Skeletal muscle cell (primary cell): Measurements from ENCODE around the gene CTF1.
"Not testable (repeated sequence)": the region's sequence is repeated elsewhere in the genome, so short reads cannot be mapped to it uniquely, and the experiment has no call there.

Source experiments
- DNase-seq: peaks from one replicate; pipeline ENCODE4 v3.0.0-alpha.2; 2010; ENCODE audit warnings: low read depth
- H3K4me3 ChIP-seq: 2 replicates; pipeline ENCODE4 v1.5.1; 2011; ENCODE audit warnings: low read depth, mild to moderate bottlenecking, control low read depth, low read length, moderate library complexity

The CTF1 gene

DNA sequence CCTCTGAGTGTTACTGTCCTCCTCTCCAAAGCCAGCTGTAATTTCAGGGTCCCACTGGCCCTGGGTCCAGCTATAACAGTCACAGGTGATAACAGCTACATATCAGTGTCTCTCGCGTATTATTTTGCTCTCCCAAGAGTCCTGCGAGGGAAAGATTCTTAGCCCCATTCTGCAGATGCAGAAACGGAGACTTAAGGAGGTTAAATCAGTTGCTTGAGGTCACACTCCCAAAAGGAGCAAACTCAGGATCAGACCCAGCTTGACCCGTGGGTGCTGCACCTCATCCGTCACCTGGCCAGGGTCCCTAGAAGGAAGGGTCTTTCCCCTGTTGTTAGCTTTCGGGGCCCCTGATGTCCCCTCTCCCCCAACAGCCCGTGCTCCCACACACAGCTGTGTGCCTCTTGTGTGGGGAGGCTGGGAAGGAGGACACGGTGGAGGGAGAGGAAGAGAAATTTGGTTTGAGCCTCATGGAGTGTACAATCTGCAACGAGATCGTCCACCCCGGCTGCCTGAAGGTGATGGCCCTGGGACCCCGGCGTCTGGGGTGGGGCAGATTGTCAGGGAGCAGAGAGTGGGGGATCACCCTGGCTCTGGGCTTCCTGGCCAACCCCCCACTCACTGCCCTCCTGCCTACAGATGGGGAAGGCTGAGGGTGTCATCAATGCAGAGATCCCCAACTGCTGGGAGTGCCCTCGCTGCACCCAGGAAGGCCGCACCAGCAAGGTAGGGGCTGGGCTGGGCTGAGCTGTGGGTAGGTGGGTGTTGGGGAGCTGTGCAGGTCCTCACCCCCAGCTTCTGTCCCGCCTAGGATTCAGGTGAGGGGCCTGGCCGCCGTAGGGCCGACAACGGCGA is 30.7 kb downstream of the CTF1 start:
- no peak overlapping the region for H3K4me3 ChIP-seq
- no peak for DNase-seq

DNA sequence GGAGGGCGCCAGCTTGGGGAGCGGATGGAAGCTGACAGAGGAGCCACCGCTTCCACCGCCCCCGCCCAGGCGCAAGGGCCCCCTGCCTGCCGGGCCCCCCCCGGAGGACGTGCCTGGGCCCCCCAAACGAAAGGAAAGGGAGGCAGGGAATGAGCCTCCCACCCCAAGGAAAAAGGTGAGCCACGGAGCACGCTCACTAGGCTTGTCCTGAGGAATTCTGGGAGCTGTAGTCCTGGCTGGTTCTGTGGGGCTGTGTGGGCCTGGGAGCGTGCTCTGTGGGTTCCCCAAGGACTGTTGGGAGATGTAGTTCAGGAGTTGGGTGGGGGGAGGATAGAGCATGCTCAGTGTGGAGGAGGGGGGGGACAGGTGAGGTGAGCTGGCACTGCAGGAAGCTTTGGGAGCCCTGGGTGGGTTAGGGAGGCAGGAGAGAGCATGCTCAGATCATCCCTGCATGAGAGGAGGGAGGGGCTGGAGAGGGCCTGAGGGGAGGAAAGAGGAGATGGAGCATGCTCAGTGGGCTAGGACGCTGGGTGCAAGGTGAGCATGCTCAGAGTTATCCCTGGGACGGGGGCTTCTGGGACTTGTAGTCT is 31.5 kb downstream of the CTF1 start:
- no peak for DNase-seq

DNA sequence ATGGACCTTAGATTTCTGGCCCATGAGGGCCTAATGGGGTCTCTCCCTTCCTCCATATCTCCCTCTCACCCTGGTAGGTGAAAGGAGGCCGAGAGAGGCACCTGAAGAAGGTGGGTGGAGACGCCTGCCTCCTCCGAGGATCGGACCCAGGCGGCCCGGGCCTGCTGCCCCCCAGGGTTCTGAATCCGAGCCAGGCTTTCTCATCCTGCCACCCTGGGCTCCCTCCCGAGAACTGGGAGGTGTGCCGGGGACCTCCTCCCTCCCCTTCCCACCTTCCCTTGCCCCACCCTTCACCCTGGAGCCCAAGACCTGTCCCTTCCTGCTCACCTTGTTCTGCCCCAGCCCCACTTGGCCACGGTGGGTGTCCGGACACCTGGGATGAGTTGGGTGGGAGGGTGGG is 32.0 kb downstream of the CTF1 start:
- no peak for DNase-seq
- H3K4me3 ChIP-seq: no peak overlapping the region

More for the DNA sequence above, 31.5 kb downstream of the CTF1 start:
- H3K4me3 ChIP-seq: no peak overlapping the region

DNA sequence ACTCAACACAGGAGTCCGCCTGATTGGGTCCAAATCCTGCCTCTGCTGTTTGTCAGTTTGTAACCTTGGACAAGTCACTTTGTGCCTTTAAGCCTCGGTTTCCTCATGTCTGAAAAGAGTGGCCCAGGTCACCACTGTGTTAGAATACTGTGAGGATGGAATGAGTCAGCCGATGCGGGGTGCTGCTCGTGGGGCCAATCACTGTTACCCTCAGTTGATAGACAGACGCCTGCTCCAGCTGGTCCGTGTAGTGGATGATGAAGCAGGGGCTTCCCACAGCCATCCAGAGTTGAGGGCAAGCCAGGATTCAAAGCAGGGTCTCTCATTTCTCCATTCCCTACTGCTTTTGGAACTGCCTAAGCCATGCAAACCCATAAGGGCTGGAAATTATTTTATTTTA is 32.8 kb downstream of the CTF1 start:
- DNase-seq: no peak

DNA sequence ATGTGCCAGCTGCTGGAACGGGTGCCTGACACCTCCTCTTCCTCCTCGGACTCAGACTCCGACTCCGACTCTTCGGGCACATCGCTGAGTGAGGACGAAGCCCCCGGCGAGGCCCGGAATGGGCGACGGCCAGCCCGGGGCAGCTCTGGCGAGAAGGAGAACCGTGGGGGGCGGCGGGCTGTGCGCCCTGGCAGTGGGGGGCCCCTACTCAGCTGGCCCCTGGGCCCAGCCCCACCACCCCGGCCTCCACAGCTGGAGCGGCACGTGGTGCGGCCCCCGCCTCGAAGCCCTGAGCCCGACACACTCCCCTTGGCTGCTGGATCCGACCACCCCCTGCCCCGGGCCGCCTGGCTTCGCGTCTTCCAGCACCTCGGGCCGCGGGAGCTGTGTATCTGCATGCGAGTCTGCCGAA is 33.8 kb downstream of the CTF1 start:
- H3K4me3 ChIP-seq: no peak overlapping the region

More for the DNA sequence above, 32.8 kb downstream of the CTF1 start:
- no peak overlapping the region for H3K4me3 ChIP-seq

DNA sequence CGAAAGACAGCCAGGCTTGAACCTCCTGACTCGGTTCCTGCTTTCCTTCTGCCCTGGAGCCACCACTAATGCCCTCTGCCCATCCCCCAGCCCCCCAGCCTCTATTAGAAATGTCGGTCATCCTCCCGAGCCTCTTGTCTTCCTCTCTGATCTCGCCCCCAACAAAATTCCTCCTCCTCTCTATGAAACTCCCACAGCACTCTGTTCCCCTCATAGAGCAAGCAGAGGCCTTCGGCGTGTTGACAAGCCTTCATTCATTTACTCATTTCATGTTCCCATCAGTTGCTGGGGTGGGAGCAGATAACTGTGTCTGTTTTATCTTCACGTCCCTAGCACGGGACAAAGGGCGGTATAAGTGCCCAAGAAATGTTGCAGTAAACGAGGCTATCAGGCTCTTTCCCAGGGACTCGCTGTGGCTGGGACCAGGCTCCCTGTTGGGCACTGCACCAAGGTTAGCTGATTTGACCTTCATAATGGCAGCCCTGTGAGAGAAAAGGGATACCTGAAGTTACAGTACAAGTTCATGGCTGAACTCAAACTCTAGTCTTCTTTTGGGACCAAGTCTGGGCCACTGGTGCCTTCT is 34.7 kb downstream of the CTF1 start:
- DNase-seq: no peak
- H3K4me3 ChIP-seq: no peak overlapping the region

More for the DNA sequence above, 33.8 kb downstream of the CTF1 start:
- no peak for DNase-seq

DNA sequence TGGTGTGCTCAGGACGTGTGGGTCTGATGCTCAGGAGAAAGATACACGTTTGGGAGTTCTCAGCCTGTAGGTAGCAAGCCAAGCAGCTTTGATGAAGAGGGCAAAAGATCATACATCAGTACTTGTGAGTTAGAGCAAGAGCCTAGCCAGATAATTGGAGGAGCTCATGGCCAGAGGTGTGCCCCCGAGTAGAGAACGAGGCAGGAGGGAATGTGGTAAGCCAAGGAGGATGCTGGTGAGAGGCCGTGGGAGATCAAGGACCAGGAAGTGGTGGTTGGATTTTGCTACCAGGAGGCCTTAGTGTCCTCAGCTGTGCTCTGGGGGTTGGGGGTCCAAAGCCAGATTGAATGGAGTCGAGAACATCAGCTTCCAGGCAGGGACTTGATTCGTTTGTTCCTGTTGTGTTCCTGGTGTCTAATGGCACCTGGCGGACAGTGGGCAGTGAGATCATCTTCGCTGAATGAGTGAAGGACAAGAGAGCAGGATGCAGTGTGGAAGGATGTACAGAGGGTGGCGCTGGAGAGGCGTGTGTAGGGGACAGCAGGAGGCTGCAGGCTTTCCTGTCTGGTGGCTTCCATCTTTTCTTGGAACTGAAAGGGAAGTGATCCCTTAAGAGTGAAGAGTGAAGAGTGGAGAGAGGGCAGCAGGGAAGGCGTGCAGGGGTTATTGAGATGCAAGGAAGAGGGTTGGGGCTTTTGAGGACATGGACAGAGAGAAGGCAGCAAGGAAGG is 38.6 kb downstream of the CTF1 start:
- no peak overlapping the region for H3K4me3 ChIP-seq
- no peak for DNase-seq

DNA sequence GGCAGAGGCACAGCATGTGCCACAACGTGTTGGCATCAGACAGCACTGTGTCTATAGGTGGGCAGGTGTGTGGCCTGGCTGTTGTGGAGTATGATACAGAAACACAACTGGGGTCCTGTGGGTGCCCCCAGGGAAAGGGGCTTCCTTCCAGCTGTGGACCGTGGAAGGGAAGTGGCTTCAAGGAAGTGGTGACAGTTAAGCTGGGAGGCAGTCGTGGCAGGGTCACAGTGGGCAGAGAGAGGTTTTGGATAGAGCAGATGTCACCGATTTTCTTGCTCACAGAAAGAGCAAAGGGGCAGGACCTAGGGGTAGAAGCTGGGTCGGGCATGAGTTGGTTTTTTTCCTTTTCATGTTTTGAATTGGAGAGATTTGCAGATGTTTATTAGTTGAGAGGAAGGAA is 41.3 kb downstream of the CTF1 start:
- H3K4me3 ChIP-seq: no peak overlapping the region
- DNase-seq: no peak

DNA sequence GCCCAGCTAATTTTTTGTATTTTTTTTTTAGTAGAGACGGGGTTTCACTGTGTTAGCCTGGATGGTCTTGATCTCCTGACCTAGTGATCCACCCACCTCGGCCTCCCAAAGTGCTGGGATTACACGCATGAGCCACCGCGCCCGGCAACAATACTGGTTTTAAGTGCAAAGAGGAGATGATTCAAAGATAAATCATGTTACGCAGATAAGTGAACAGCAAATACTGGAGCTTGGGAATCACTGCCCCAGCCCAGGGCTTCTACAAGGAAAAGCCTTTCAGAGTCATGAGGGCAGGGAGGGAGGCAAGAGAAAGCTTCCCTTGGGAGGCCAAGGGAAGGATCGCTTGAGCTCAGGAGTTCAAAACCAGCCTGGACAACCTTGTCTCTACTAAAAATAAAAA is 43.2 kb downstream of the CTF1 start:
- not testable (repeated sequence) for DNase-seq, H3K4me3 ChIP-seq

DNA sequence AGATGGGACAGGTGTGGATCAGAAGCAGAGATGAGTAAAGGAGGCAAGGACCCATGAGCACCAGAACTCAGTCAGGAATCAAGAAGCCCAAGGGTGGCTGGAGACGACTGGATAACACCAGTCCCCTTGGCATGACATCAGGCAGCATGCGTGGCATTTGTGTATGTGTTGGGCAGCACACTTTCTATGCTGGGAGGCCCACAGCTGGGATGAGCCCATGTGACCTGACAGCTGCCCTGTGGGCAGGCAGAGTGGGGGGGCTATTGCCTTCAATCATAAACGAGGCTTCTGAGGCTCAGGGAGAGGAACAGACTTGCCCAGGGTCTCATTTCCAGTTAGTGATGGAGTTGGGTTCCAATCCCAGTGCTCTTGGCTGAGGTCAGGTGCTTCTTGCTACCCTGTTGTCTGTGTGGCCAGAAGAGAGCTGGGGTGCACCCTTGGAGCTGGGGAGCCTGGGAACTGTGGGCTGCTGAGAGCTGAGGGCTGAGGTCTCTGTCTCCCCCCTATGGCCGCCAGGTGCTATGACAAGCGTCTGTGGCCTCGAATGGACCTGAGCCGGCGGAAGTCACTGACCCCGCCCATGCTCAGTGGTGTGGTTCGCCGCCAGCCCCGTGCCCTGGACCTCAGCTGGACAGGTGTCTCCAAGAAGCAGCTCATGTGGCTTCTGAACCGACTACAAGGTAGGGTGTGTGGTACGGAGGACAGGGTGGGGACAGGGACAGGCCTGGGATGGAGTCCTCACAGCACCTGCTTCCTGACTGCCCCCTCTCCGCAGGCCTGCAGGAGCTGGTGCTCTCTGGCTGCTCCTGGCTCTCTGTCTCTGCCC is 45.4 kb downstream of the CTF1 start:
- DNase-seq: no peak
- no peak overlapping the region for H3K4me3 ChIP-seq

DNA sequence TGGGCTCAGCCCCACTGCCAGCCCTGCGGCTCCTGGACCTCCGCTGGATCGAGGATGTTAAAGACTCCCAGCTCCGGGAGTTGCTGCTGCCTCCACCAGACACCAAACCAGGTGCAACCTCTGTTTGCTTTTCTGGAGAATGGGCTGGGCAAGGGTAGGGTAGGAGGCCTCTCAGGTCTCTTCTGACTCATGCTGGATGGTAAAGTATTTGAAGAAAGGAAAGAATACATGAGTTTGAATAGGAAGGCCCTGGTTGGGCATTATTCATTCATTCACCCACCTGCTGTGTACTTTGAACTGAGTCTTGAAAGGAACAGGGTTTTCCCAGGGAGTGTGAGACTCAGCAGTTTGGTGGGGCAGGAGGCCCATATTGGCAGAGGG is 46.0 kb downstream of the CTF1 start:
- no peak overlapping the region for H3K4me3 ChIP-seq
- DNase-seq: no peak

DNA sequence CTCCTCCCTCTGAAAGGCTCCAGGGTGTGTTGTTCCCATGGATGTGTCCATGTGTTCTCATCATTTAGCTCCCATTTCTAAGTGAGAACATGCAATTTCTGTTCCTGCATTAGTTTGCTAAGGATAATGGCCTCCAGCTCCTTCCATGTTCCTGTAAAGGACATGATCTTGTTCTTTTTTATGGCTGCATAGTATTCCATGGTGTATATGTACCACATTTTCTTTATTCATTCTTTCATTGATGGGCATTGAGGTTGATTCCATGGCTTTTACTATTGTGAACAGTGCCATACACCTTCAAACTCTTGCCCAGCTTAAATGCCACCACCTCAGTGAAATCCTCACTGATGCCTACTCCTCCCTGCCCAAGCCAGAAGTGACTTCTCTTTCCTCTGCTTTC is 47.9 kb downstream of the CTF1 start:
- H3K4me3 ChIP-seq: no peak overlapping the region
- no peak for DNase-seq

DNA sequence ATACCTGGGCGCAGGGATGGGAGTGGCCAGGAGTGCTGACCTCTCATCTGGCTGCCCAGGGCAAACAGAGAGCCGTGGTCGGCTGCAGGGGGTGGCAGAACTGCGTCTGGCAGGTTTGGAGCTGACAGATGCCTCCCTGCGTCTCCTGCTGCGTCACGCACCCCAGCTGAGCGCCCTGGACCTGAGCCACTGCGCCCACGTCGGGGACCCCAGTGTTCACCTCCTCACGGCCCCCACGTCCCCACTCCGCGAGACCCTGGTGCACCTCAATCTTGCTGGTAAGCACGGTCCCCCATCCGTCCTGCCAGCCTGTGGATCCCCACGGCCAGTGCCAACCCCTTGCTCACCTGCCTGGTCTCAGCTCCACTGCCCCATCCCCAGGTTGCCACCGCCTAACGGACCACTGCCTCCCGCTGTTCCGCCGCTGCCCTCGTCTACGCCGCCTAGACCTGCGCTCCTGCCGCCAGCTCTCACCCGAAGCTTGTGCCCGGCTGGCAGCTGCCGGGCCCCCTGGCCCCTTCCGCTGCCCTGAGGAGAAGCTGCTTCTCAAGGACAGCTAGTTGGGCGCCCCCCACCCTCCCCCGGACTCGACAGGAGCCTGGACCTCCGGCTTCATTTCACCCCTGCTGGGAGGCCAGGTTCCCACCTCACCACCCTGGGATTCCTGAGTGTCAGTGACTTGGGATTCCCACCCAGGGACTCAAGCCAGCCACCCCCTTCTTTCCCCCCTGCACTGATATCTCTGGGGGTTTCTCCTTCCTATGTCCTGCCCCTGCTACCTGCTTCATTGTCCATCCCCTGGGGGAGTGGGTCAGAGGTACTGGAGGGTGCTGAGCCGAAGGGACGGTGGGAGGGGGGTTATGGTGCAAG is 50.5 kb downstream of the CTF1 start:
- no peak for DNase-seq

DNA sequence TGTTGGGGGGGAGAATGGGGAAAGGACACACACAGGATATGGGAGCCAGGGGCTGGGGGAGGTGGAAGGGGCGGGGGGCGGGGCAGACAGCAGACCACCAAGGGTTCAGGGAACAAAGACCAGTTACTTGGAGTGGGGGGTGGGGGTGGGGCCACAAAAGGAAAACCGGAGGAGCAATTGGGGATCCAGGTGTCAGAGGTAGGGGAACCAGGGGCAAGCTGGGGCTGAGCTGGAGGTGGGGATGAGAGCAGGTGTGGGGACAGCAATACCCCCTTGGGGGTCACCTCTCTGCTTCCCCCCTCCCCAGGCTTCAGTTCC is 51.1 kb downstream of the CTF1 start:
- H3K4me3 ChIP-seq: no peak overlapping the region
- no peak for DNase-seq

More for the DNA sequence above, 50.5 kb downstream of the CTF1 start:
- no peak overlapping the region for H3K4me3 ChIP-seq

DNA sequence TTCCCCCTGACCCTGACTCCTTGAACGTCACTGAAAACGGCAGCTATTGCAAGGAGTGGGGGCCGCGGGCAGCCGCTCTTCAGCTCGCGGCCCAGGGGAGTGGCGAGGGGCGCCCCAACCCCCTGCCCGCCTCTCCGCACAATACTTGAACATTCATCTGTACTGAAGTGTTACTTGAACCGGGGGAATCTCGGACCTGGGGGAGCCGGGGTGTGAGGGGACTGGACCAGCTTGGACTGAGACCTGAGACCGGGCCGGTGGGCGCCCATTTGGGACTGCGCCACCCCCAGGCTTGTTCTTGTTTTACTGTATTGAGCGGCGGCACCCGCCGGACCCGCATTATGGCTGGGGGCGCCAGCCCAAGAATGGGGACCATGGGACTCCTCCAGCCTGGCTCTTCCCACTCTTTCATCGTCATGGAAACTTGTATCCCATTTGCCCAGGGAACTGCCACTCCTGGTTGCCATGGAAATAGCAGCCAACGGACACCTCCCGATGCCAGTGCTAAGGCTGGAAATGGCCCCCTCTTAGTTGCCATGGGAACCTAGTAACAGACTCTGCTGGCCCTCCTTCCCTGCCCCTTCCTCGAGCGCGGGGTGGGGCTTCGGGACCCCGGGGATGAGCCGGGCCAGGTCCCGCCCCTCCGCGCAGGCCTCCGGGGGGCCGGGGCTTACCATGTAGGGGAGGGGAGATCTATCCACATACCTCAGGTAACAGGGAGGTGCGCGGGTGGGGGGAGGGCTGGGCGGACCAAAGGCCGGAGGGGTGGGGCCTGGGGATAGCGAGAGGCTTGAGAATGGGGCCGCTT is 51.6 kb downstream of the CTF1 start:
- peak; percentile 93 for DNase-seq
- peak overlapping the region; percentile 80 for H3K4me3 ChIP-seq

DNA sequence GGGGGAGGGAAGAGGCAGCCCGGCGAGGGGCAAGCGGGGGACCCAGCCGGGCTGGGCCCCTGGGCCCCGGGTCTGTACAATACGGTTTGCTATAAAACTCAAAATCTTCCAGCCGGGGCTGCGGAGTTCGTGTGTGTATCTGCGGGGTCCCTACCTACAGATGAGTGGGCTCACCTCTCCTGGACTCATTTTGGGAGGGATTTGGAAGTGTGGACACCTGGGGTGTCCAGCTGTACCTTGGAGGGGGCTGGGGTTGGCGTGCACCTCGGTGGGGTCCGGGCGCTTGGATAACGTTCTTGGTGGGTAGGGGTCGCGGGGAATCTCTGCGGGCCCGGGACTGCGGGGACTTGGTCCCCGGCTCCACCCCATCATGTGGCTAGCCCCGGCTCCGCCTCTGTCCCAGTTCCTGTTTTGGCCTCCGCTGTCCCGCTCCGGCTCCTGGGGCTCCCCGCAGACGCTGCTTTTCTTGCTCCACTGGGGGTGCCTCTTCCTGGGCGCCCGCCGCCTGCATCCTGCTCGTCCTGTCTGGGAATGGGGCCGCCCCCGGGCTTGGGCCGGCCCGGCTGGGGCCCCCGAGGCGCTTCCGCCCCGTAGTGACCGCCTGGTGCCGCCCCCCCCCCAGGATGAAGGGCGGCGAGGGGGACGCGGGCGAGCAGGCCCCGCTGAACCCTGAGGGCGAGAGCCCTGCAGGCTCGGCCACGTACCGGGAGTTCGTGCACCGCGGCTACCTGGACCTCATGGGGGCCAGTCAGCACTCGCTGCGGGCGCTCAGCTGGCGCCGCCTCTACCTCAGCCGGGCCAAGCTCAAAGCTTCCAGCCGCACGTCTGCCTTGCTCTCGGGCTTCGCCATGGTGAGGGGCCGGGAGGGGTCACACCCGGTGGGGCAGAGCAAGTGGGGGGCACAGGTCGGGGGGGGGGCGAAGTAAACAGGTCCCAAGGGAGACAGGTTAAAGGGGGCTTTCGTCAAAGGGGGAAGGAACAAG is 52.5 kb downstream of the CTF1 start, which contains the start of gene ORAI3:
Gene ORAI3 (plus strand): TSS at position 402 of the 983 bp plus-strand sequence. CDS start 222 bp downstream, at position 624.
- DNase-seq: no peak
- H3K4me3 ChIP-seq: peak within 1 kb of the TSS; percentile 80
